H1 (cell line): ENCODE results near the gene TEAD3. TPM values are rescaled to one million over a fixed set of nuclear protein-coding genes. Genes with fewer than 3 reads are reported as not detected.

Source experiments
- BACH1 ChIP-seq: IDR thresholded peaks from 2 replicates; pipeline ENCODE4 v1.6.1; 2012; ENCODE audit warnings: low read length, improper control_type of control experiment
- CHD1 ChIP-seq: IDR thresholded peaks from 2 replicates; pipeline ENCODE4 v1.6.1; 2012; ENCODE audit warnings: low read depth, low read length, improper control_type of control experiment
- HDAC6 ChIP-seq: IDR thresholded peaks from one replicate; pipeline ENCODE4 v1.7.1; 2012; ENCODE audit warnings: low read depth, mild to moderate bottlenecking, inconsistent platforms, low read length, moderate library complexity
- ZNF274 ChIP-seq: IDR thresholded peaks from 2 replicates; pipeline ENCODE4 v1.7.0; 2012; ENCODE audit warnings: low read length, borderline replicate concordance; ENCODE audit errors: extremely low read depth
- polyA plus RNA-seq, 7 experiments: library from polyadenylated mRNA; depleted of rRNA in 3 of 7; stranded (reverse) in 5 of 7; unstranded in 2 of 7; fragments of >200 nt in 5 of 7; fragments of 200-250 nt in 2 of 7; gene quantifications; 1 replicate in 5 of 7; 2 replicates in 1 of 7; 4 replicates in 1 of 7; pipeline versions ENCODE4 v1.2.1 to v1.2.3, GENCODE V29; 2011 to 2013; ENCODE audit warnings: missing spikeins in 2 of 7, mixed read lengths in 2 of 7
- total RNA-seq: library from RNA; stranded (reverse); fragmentation: NEBNext Ultra II Directional; extraction: Animal tissue kit (Norgen Biotek cat#: 25700); gene quantifications from 2 replicates; pipeline ENCODE4 v1.2.1, GENCODE V29; 2021

The TEAD3 gene
- total and polyA plus RNA-seq, 2 of the 8 experiments (the other 6 are each of a cell fraction or from before 2014, with no cell fraction given): 20.1 to 28.7 TPM

DNA sequence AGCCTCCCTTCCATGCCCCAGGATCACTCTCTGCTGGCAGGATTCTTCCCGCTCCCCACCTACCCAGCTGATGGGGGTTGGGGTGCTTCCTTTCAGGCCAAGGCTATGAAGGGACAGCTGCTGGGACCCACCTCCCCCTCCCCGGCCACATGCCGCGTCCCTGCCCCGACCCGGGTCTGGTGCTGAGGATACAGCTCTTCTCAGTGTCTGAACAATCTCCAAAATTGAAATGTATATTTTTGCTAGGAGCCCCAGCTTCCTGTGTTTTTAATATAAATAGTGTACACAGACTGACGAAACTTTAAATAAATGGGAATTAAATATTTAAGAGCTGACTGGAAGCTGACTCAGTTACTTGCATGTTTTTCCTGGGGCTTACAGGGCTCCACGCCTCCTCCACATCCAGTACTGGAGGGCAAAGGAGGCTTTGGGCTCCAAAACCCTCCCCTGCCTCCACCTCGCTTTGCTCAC, 69.0 kb downstream of the TEAD3 start (continued):
- no peak for TF ChIP-seq ZNF274
- no peak for TF ChIP-seq BACH1
- no peak for TF ChIP-seq HDAC6
- no peak for TF ChIP-seq CHD1
